K562 (cell line): ENCODE measurements around the gene PLA2G4F. TPM values are rescaled to one million over a fixed set of nuclear protein-coding genes. Genes with fewer than 3 reads are reported as not detected.

ENCODE experiments used
- ATAC-seq: fragments of 200-7000 bp; cut with Tn5 transposase; 3 replicates; pipeline ENCODE4 v1.9.1; 2020; ENCODE audit warnings: moderate library complexity
- BruUV-seq: library from RNA; stranded (reverse); fragments of 400-500 nt; replicated peaks from 2 replicates; lab custom pipeline; 2021; lab: Mats Ljungman, UMichigan
- CTCF ChIA-PET: fragments of 300-600 bp; formaldehyde crosslinking; extraction: SDS; loops from one replicate; lab custom pipeline; 2021; ENCODE audit warnings: low intra/inter-chr PET ratio; lab: Yijun Ruan, JAX
- POLR2A ChIA-PET: fragments of 300-600, 350-650 bp; sonication (Branson Sonifier 250); formaldehyde crosslinking; extraction: SDS; loops from one replicate; lab custom pipeline; 2021; ENCODE audit warnings: antibody characterized with exemption, inconsistent platforms; lab: Yijun Ruan, JAX
- DNase-seq, 4 experiments: peaks; one replicate each; pipeline versions ENCODE4 v3.0.0 to v3.0.0-alpha.2; 2011 to 2018; ENCODE audit warnings: low spot score in 3 of 4, mixed read lengths in 3 of 4; ENCODE audit errors: extremely low read depth in 1 of 4
- FAIRE-seq: peaks from 2 replicates; lab custom pipeline; 2011; peaks lifted over from hg19 to GRCh38; lab: Jason Lieb, UNC
- H2AFZ ChIP-seq: 2 replicates; pipeline ENCODE4 v1.6.0; 2011; ENCODE audit warnings: low read depth, low read length, control low read depth, inconsistent platforms
- H3K27ac ChIP-seq: fragments of 200-600 bp; 3 replicates; pipeline ENCODE4 v1.8.0; 2011; ENCODE audit warnings: low read depth, mild to moderate bottlenecking, control low read depth, inconsistent platforms, low read length, moderate library complexity, mixed read lengths; ENCODE audit errors: extremely low read depth
- H3K27me3 ChIP-seq, 2 experiments: fragments of 300-600 bp in 1 of 2; 2 replicates in 1 of 2; 3 replicates in 1 of 2; pipeline versions ENCODE4 v1.6.0 to v1.8.0; 2011; ENCODE audit warnings: inconsistent platforms in 2 of 2, low read length in 2 of 2, mild to moderate bottlenecking in 1 of 2, mixed read lengths in 1 of 2, moderate library complexity in 1 of 2; ENCODE audit not compliant: control insufficient read depth in 2 of 2, insufficient read depth in 2 of 2
- H3K36me3 ChIP-seq: fragments of 300-600 bp; 3 replicates; pipeline ENCODE4 v1.8.0; 2011; ENCODE audit warnings: mild to moderate bottlenecking, low read length, inconsistent platforms; ENCODE audit not compliant: control insufficient read depth, insufficient read depth
- H3K4me1 ChIP-seq, 2 experiments: fragments of 200-600 bp in 1 of 2; replicated peaks in 1 of 2; 2 replicates in 1 of 2; 3 replicates in 1 of 2; pipeline versions ENCODE4 v1.5.1 to v1.8.0; 2011; ENCODE audit warnings: inconsistent platforms in 2 of 2, low read length in 2 of 2, mild to moderate bottlenecking in 1 of 2, mixed read lengths in 1 of 2, moderate library complexity in 1 of 2; ENCODE audit not compliant: control insufficient read depth in 2 of 2, insufficient read depth in 2 of 2
- H3K4me2 ChIP-seq: 2 replicates; pipeline ENCODE4 v1.6.1; 2011; ENCODE audit warnings: low read length, control low read depth, inconsistent platforms, mixed read lengths; ENCODE audit not compliant: insufficient read depth
- H3K4me3 ChIP-seq: fragments of 200-600 bp; sonication (generic), shearing (Covaris generic); 2 replicates; pipeline ENCODE4 v1.5.1; 2016; ENCODE audit warnings: control low read depth, inconsistent platforms
- H3K79me2 ChIP-seq: fragments of 200-600 bp; 3 replicates; pipeline ENCODE4 v1.8.0; 2011; ENCODE audit warnings: low read length, inconsistent platforms; ENCODE audit not compliant: control insufficient read depth, insufficient read depth
- H3K9ac ChIP-seq, 2 experiments: 2 replicates each; pipeline versions ENCODE4 v1.6.0 to v1.6.1; 2011; ENCODE audit warnings: low read depth in 2 of 2, low read length in 2 of 2, control low read depth in 1 of 2, inconsistent platforms in 1 of 2, mild to moderate bottlenecking in 1 of 2, mixed read lengths in 1 of 2; ENCODE audit not compliant: insufficient read depth in 1 of 2
- H3K9me1 ChIP-seq: one replicate; pipeline ENCODE4 v1.6.0; 2011; ENCODE audit warnings: inconsistent platforms, mild to moderate bottlenecking, low read length, moderate library complexity; ENCODE audit not compliant: control insufficient read depth, insufficient read depth
- H3K9me3 ChIP-seq: replicated peaks from 2 replicates; pipeline ENCODE4 v1.5.1; 2011; ENCODE audit warnings: low read depth, low read length, inconsistent platforms; ENCODE audit not compliant: control insufficient read depth, insufficient read depth
- H4K20me1 ChIP-seq: replicated peaks from 2 replicates; pipeline ENCODE4 v1.6.1; 2011; ENCODE audit warnings: low read length, inconsistent platforms, mixed read lengths; ENCODE audit not compliant: control insufficient read depth, insufficient read depth
- CCAR2 ChIP-seq: fragments of 200-400 bp; formaldehyde crosslinking; IDR thresholded peaks from 2 replicates; pipeline ENCODE4 v1.6.1; 2017; ENCODE audit warnings: mild to moderate bottlenecking, low read depth, low read length
- CREBBP ChIP-seq: IDR thresholded peaks from one replicate; pipeline ENCODE4 v1.6.1; 2012; ENCODE audit warnings: low read depth, mild to moderate bottlenecking, control low read depth, inconsistent platforms, low read length
- FOXA1 ChIP-seq: fragments of 450-650 bp; IDR thresholded peaks from 2 replicates; pipeline ENCODE4 v1.6.1; 2016; ENCODE audit warnings: mild to moderate bottlenecking, borderline replicate concordance
- MBD2 ChIP-seq: sonication (generic); IDR thresholded peaks from 2 replicates; pipeline ENCODE4 v1.6.1; 2016; ENCODE audit warnings: low read depth, borderline replicate concordance
- NFXL1 ChIP-seq: fragments of 450-650 bp; formaldehyde crosslinking; IDR thresholded peaks from 2 replicates; pipeline ENCODE4 v1.4.0; 2021; ENCODE audit warnings: mild to moderate bottlenecking
- TSC22D4 ChIP-seq: fragments of 450-650 bp; IDR thresholded peaks from 2 replicates; pipeline ENCODE4 v1.6.1; 2016; ENCODE audit warnings: missing genetic modification characterization, missing biosample characterization, control low read depth
- WGBS: fragments of 100-300 bp; shearing (Covaris generic); methylation state at CpG from one replicate; pipeline ENCODE4 v1.1.6; 2016; ENCODE audit warnings: low coverage, mixed read lengths; ENCODE audit not compliant: insufficient coverage; ENCODE audit errors: missing lambda C conversion rate; 5-methylcytosine and 5-hydroxymethylcytosine counted together
- in situ Hi-C: fragments of 300-500 bp; cut with MboI; formaldehyde crosslinking; loops from 4 replicates; pipeline ENCODE4 v1.15.0; 2018; ENCODE audit warnings: inconsistent platforms, mixed read lengths
- intact Hi-C: fragments of 100-400 bp; cut with micrococcal nuclease; formaldehyde crosslinking; loops from 2 replicates; pipeline ENCODE4 v1.14.2; 2022
- polyA plus RNA-seq, 8 experiments: library from polyadenylated mRNA; depleted of rRNA in 4 of 8; stranded (reverse) in 5 of 8; unstranded in 3 of 8; fragments of >200 nt; fragmentation: Nextera tagmentation in 2 of 8; fragmentation: Illumina TruSeq in 1 of 8; extraction: Ambion mirVana in 2 of 8; extraction: Trizol in 1 of 8; gene quantifications; 2 replicates each; pipeline versions ENCODE4 v1.2.1 to v1.2.3, GENCODE V29; 2011 to 2014; ENCODE audit warnings: inconsistent platforms in 1 of 8, missing spikeins in 1 of 8
- total RNA-seq, 7 experiments: library from RNA; depleted of rRNA in 6 of 7; stranded (reverse); fragments of >200 nt in 6 of 7; fragmentation: Illumina TruSeq in 2 of 7; extraction: Trizol in 2 of 7; gene quantifications; 2 replicates each; pipeline versions ENCODE4 v1.2.1 to v1.2.3, GENCODE V29; 2011 to 2021; ENCODE audit warnings: low replicate concordance in 1 of 7
- TF ChIP-seq, protein P1 (sequence below): fragments of 250-450 bp; sonication (Bioruptor Pico); IDR thresholded peaks from 2 replicates; pipeline ENCODE4 v1.5.0; 2022; ENCODE audit warnings: mild to moderate bottlenecking
- TF ChIP-seq, protein P2 (sequence below), 2 experiments: fragments of 450-650 bp; IDR thresholded peaks; 2 replicates each; pipeline ENCODE4 v1.6.1; 2016; ENCODE audit warnings: mild to moderate bottlenecking in 2 of 2, borderline replicate concordance in 1 of 2, low read depth in 1 of 2, moderate library complexity in 1 of 2
- TF ChIP-seq, protein P3 (sequence below): fragments of 250-450 bp; sonication (Bioruptor Pico); IDR thresholded peaks from 2 replicates; pipeline ENCODE4 v1.8.0; 2022; ENCODE audit warnings: moderate library complexity, mild to moderate bottlenecking, inconsistent platforms

PLA2G4F gene
- total and polyA plus RNA-seq, 9 of the 15 experiments (the other 6 are each of a cell fraction or from before 2014, with no cell fraction given) = 0.02 TPM; not detected in 8

DNA sequence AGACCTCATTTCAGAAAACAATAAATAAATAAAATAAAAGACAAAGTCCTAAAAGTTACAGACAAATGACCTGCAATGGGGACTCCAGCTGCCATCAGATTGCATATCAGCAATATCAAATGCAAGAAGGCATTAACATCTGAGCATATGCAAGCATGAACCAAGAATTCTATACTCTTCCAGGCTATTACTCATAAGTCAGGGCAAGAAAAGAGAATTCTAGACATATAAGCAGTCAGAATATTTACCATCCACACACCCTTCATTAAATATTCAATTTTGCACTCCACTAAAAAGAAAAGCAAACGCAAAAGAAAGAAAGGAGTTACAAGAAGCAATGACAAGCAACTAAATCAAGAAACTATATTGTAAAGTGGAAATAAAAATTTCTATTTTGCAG is 21.1 kb downstream of the PLA2G4F start:
- FAIRE-seq (no peak), DNase-seq (no peak), ATAC-seq (no peak)
- Histone ChIP-seq H3K79me2 (no peaks in the 10 kb centered on the region), H3K4me1 (peaks cover 1 to 5% of the 10 kb centered on the region in 2 experiments; a peak in 2 of 5 replicates), H3K9me1 (no peaks in the 10 kb centered on the region), H3K36me3 (no peaks in the 10 kb centered on the region), H2AFZ (no peak overlapping the region), H3K4me3 (no peak overlapping the region), H3K4me2 (no peak overlapping the region), H3K27me3 (peaks cover 3 to 34% of the 10 kb centered on the region in 2 experiments; a peak in 4 of 5 replicates), H3K9me3 (no peaks in the 10 kb centered on the region), H4K20me1 (0 out of 2 replicates have a peak, but pooled peaks cover 4% of the 10 kb centered on the region), H3K27ac (no peak overlapping the region), H3K9ac (no peak overlapping the region)
- in situ Hi-C loops (loop anchor here (5.0 kb wide), 1 partner anchor 68 kb away; no protein-coding TSS in a partner anchor), intact Hi-C loops (loop anchor here (2.0 to 5.0 kb wide), 3 partner anchors 53 to 252 kb away; no protein-coding TSS in a partner anchor)
- POLR2A ChIA-PET = no interaction called here
- 0% methylated on average over 1 of the region's 1 CpG for WGBS
- BruUV-seq = no TSS peak
- CTCF ChIA-PET = no interaction called here
- no peak for TF ChIP-seq CREBBP
- TF ChIP-seq, protein P1, sequence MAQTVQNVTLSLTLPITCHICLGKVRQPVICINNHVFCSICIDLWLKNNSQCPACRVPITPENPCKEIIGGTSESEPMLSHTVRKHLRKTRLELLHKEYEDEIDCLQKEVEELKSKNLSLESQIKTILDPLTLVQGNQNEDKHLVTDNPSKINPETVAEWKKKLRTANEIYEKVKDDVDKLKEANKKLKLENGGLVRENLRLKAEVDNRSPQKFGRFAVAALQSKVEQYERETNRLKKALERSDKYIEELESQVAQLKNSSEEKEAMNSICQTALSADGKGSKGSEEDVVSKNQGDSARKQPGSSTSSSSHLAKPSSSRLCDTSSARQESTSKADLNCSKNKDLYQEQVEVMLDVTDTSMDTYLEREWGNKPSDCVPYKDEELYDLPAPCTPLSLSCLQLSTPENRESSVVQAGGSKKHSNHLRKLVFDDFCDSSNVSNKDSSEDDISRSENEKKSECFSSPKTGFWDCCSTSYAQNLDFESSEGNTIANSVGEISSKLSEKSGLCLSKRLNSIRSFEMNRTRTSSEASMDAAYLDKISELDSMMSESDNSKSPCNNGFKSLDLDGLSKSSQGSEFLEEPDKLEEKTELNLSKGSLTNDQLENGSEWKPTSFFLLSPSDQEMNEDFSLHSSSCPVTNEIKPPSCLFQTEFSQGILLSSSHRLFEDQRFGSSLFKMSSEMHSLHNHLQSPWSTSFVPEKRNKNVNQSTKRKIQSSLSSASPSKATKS (CRISPR knock-in tag) = no peak
- TF ChIP-seq, protein P2, sequence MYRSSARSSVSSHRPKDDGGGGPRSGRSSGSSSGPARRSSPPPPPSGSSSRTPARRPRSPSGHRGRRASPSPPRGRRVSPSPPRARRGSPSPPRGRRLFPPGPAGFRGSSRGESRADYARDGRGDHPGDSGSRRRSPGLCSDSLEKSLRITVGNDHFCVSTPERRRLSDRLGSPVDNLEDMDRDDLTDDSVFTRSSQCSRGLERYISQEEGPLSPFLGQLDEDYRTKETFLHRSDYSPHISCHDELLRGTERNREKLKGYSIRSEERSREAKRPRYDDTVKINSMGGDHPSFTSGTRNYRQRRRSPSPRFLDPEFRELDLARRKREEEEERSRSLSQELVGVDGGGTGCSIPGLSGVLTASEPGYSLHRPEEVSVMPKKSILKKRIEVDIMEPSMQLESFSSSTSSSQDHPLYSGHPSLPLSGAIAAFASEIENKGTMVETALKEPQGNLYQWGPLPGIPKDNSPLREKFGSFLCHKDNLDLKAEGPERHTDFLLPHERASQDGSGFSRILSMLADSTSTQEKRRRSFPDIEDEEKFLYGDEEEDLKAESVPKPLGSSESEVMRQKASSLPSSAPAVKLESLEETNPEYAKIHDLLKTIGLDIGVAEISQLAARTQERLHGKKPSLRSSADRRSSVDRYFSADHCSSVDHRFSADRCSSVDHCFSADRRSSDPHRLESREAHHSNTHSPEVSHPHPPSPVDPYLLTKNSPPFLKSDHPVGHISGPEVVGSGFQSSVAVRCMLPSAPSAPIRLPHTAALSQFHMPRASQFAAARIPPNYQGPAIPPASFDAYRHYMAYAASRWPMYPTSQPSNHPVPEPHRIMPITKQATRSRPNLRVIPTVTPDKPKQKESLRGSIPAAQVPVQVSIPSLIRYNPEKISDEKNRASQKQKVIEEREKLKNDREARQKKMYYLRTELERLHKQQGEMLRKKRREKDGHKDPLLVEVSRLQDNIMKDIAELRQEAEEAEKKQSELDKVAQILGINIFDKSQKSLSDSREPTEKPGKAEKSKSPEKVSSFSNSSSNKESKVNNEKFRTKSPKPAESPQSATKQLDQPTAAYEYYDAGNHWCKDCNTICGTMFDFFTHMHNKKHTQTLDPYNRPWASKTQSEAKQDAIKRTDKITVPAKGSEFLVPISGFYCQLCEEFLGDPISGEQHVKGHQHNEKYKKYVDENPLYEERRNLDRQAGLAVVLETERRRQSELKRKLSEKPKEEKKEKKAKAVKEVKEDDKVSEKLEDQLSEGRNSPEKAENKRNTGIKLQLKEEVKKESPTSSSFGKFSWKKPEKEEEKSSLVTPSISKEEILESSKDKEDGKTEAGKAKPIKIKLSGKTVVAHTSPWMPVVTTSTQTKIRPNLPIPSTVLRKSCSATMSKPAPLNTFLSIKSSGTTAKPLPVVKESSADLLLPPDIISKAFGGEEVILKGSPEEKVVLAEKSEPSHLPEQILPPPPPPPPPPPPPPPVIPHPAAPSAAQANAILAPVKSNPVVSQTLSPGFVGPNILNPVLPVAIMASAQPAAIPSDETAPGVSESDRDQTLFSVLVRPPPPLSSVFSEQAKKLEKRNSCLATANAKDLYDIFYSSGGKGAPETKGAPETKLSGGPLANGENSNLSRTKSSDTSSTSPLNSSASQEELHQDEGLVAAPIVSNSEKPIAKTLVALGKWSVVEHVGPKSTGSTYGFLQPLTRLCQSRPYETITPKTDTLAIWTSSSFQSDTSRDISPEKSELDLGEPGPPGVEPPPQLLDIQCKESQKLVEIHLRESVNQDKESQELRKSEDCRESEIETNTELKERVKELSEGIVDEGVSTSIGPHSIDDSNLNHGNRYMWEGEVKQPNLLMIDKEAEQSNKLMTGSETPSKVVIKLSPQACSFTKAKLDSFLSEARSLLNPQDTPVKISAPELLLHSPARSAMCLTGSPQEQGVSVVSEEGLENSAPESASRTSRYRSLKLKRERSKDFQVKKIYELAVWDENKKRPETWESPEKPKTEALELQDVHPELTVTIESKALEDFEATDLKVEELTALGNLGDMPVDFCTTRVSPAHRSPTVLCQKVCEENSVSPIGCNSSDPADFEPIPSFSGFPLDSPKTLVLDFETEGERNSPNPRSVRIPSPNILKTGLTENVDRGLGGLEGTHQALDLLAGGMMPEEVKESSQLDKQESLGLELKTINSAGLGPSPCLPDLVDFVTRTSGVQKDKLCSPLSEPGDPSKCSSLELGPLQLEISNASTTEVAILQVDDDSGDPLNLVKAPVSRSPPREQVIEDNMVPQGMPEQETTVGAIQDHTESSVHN (IDR thresholded peaks at IDR 0.05; ENCODE audit: borderline replicate concordance in 1 of 2, low read depth in 1 of 2) = no peak
- no peak for TF ChIP-seq NFXL1
- no peak for TF ChIP-seq MBD2
- no peak for TF ChIP-seq CCAR2
- TF ChIP-seq, protein P3, sequence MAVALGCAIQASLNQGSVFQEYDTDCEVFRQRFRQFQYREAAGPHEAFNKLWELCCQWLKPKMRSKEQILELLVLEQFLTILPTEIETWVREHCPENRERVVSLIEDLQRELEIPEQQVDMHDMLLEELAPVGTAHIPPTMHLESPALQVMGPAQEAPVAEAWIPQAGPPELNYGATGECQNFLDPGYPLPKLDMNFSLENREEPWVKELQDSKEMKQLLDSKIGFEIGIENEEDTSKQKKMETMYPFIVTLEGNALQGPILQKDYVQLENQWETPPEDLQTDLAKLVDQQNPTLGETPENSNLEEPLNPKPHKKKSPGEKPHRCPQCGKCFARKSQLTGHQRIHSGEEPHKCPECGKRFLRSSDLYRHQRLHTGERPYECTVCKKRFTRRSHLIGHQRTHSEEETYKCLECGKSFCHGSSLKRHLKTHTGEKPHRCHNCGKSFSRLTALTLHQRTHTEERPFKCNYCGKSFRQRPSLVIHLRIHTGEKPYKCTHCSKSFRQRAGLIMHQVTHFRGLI (CRISPR knock-in tag) = no peak
- TF ChIP-seq FOXA1 = no peak
- TF ChIP-seq TSC22D4 (tag) = no peak
